DND-41 (cell line): ENCODE results near the gene OVCH1.

Experiments
- CTCF ChIP-seq: IDR thresholded peaks from 2 replicates; pipeline ENCODE4 v1.5.1; 2012; ENCODE audit warnings: borderline replicate concordance, low read length, moderate library complexity, mild to moderate bottlenecking; ENCODE audit not compliant: poor library complexity, severe bottlenecking; ENCODE audit errors: extremely low read depth
- EZH2 ChIP-seq: IDR thresholded peaks from 3 replicates; pipeline ENCODE4 v1.6.1; 2012; ENCODE audit warnings: borderline replicate concordance, low read depth, mild to moderate bottlenecking, moderate library complexity, low read length, inconsistent platforms; ENCODE audit not compliant: severe bottlenecking

- TF ChIP-seq CTCF (no peak), EZH2 (no peak)
These were observed 69.5 kb downstream of the OVCH1 start for GRCh38 chr12:29427964-29428363.
